Left lobe of liver (tissue), 2 donors: ENCODE data around the gene IL25. TPM values are rescaled to one million over a fixed set of nuclear protein-coding genes. Genes with fewer than 3 reads are reported as not detected.

Experiments used
- ATAC-seq: fragments of 200-7000 bp; cut with Tn5 transposase; one replicate; pipeline ENCODE4 v1.9.1; 2020; ENCODE audit warnings: mild to moderate bottlenecking, moderate library complexity
- DNase-seq: peaks from one replicate; pipeline ENCODE4 v3.0.0-alpha.2; 2020; ENCODE audit warnings: low spot score
- total RNA-seq: library from RNA; stranded (reverse); gene quantifications from one replicate; pipeline ENCODE4 v1.2.1, GENCODE V29; 2021
- donor health status: DM: no; HTN: no; CAD: no; lungs with moderate emphysema.
- donor health status: DM: no; HTN: yes; CAD: no.

The IL25 gene
- total RNA-seq, 1 donor from 2014 or later = not detected

GRCh38 chr14:23370221-23370620 is 2.4 kb upstream of the IL25 start:
- ATAC-seq = no peak

GRCh38 chr14:23371865-23372264 is 744 bp upstream of the IL25 start:
- DNase-seq (no peak), ATAC-seq (no peak)

More at GRCh38 chr14:23370221-23370620, 2.4 kb upstream of the IL25 start:
- no peak for DNase-seq

GRCh38 chr14:23373041-23373440 is 432 bp downstream of the IL25 start:
- DNase-seq (no peak), ATAC-seq (no peak)

GRCh38 chr14:23375527-23376251 is 3.1 kb downstream of the IL25 start:
- no peak for ATAC-seq

GRCh38 chr14:23376482-23377197 is 4.0 kb downstream of the IL25 start, which contains the start of gene CMTM5:
Gene CMTM5 (plus strand): TSS chr14:23377046. CDS start chr14:23377252, 206 bp downstream.
- ATAC-seq (no peak), DNase-seq (no peak)

More at GRCh38 chr14:23375527-23376251, 3.1 kb downstream of the IL25 start:
- DNase-seq = no peak

- DNase-seq (no peak), ATAC-seq (no peak)
Measured at GRCh38 chr14:23377198-23377550, 4.6 kb downstream of the IL25 start.

GRCh38 chr14:23377573-23378563 is 5.3 kb downstream of the IL25 start:
- DNase-seq (no peak), ATAC-seq (no peak)

GRCh38 chr14:23378612-23379220 is 6.1 kb downstream of the IL25 start:
- no peak for DNase-seq

GRCh38 chr14:23379366-23380196 is 7.0 kb downstream of the IL25 start:
- DNase-seq (peak; percentile 82), ATAC-seq (peak; percentile 99)

More at GRCh38 chr14:23378612-23379220, 6.1 kb downstream of the IL25 start:
- no peak for ATAC-seq

GRCh38 chr14:23380197-23380914 is 7.7 kb downstream of the IL25 start:
- DNase-seq = no peak

GRCh38 chr14:23380976-23381375 is 8.4 kb downstream of the IL25 start:
- DNase-seq (no peak), ATAC-seq (no peak)

More at GRCh38 chr14:23380197-23380914, 7.7 kb downstream of the IL25 start:
- peak; percentile 27 for ATAC-seq

GRCh38 chr14:23381871-23382270 is 9.3 kb downstream of the IL25 start:
- no peak for ATAC-seq
- no peak for DNase-seq

- ATAC-seq (no peak), DNase-seq (no peak)
Measured at GRCh38 chr14:23382276-23382675, 9.7 kb downstream of the IL25 start.

- DNase-seq (no peak), ATAC-seq (no peak)
Measured at GRCh38 chr14:23382731-23383440, 10.3 kb downstream of the IL25 start.

- no peak for ATAC-seq
- DNase-seq = no peak
Measured at GRCh38 chr14:23384364-23385080, 11.9 kb downstream of the IL25 start.

GRCh38 chr14:23385244-23385641 is 12.6 kb downstream of the IL25 start:
- DNase-seq (no peak), ATAC-seq (no peak)

GRCh38 chr14:23385642-23386265 is 13.1 kb downstream of the IL25 start:
- ATAC-seq (no peak), DNase-seq (no peak)
